IMR-90 (cell line): ENCODE results near the gene FGF6. TPM values are rescaled to one million over a fixed set of nuclear protein-coding genes. Genes with fewer than 3 reads are reported as not detected.

Experiments used
- ATAC-seq: fragments of 200-7000 bp; cut with Tn5 transposase; 2 replicates; pipeline ENCODE4 v1.9.1; 2020; ENCODE audit warnings: low read depth, mild to moderate bottlenecking, moderate library complexity
- BruUV-seq: library from RNA; stranded (reverse); fragments of 400-500 nt; replicated peaks from 2 replicates; lab custom pipeline; 2021; lab: Mats Ljungman, UMichigan
- CTCF ChIA-PET: fragments of 300-600 bp; formaldehyde crosslinking; extraction: SDS; loops from one replicate; lab custom pipeline; 2021; ENCODE audit warnings: antibody characterized with exemption; lab: Yijun Ruan, JAX
- POLR2A ChIA-PET: fragments of 300-600 bp; sonication (Branson Sonifier 250); formaldehyde crosslinking; loops from one replicate; lab custom pipeline; 2022; ENCODE audit warnings: antibody characterized with exemption; ENCODE audit not compliant: unreplicated experiment; lab: Charles Lee
- DNase-seq: peaks from one replicate; pipeline ENCODE4 v3.0.0; 2013
- H2AFZ ChIP-seq: replicated peaks from 2 replicates; pipeline ENCODE3; 2013; ENCODE audit warnings: low read length, mild to moderate bottlenecking; ENCODE audit not compliant: poor library complexity
- H2AK5ac ChIP-seq: 2 replicates; pipeline ENCODE4 v1.6.1; 2013; ENCODE audit warnings: low read depth, low read length, inconsistent platforms
- H2AK9ac ChIP-seq: replicated peaks from 2 replicates; pipeline ENCODE3; 2013; ENCODE audit warnings: mild to moderate bottlenecking, low read depth, low read length, moderate library complexity; ENCODE audit not compliant: poor library complexity
- H2BK120ac ChIP-seq: 2 replicates; pipeline ENCODE4 v1.6.1; 2013; ENCODE audit warnings: low read depth, low read length, inconsistent platforms
- H2BK15ac ChIP-seq: 3 replicates; pipeline ENCODE4 v1.6.1; 2013; ENCODE audit warnings: low read depth, low read length, inconsistent platforms
- H2BK20ac ChIP-seq: 2 replicates; pipeline ENCODE4 v1.6.1; 2013; ENCODE audit warnings: low read depth, mild to moderate bottlenecking, inconsistent platforms, low read length, moderate library complexity
- H2BK5ac ChIP-seq: 2 replicates; pipeline ENCODE4 v1.6.1; 2013; ENCODE audit warnings: mild to moderate bottlenecking, low read depth, low read length, inconsistent platforms; ENCODE audit not compliant: poor library complexity, severe bottlenecking
- H3K14ac ChIP-seq: replicated peaks from 2 replicates; pipeline ENCODE4 v1.6.1; 2013; ENCODE audit warnings: low read depth, low read length, inconsistent platforms
- H3K18ac ChIP-seq: 2 replicates; pipeline ENCODE4 v1.6.1; 2013; ENCODE audit warnings: low read depth, low read length, control low read depth
- H3K23ac ChIP-seq: 2 replicates; pipeline ENCODE4 v1.6.1; 2013; ENCODE audit warnings: low read depth, low read length, inconsistent platforms
- H3K27ac ChIP-seq: 2 replicates; pipeline ENCODE4 v1.5.1; 2013; ENCODE audit warnings: mild to moderate bottlenecking, control low read depth, low read length; ENCODE audit not compliant: insufficient read depth
- H3K27me3 ChIP-seq: 2 replicates; pipeline ENCODE4 v1.6.1; 2013; ENCODE audit warnings: low read length; ENCODE audit not compliant: control insufficient read depth, insufficient read depth
- H3K36me3 ChIP-seq: 2 replicates; pipeline ENCODE4 v1.6.1; 2013; ENCODE audit warnings: low read length, mixed read lengths; ENCODE audit not compliant: control insufficient read depth, insufficient read depth
- H3K4ac ChIP-seq: 2 replicates; pipeline ENCODE4 v1.6.1; 2013; ENCODE audit warnings: low read depth, low read length, inconsistent platforms
- H3K4me1 ChIP-seq: 2 replicates; pipeline ENCODE4 v1.6.1; 2013; ENCODE audit warnings: low read length, mixed read lengths; ENCODE audit not compliant: control insufficient read depth, insufficient read depth
- H3K4me2 ChIP-seq: 2 replicates; pipeline ENCODE4 v1.6.1; 2013; ENCODE audit warnings: low read depth, mild to moderate bottlenecking, control low read depth, low read length, moderate library complexity
- H3K4me3 ChIP-seq: 2 replicates; pipeline ENCODE4 v1.5.1; 2013; ENCODE audit warnings: low read depth, mild to moderate bottlenecking, control low read depth, low read length, moderate library complexity; ENCODE audit not compliant: insufficient read depth
- H3K56ac ChIP-seq: 2 replicates; pipeline ENCODE4 v1.6.1; 2013; ENCODE audit warnings: low read length, inconsistent platforms; ENCODE audit not compliant: insufficient read depth; ENCODE audit errors: extremely low read depth
- H3K79me1 ChIP-seq, 2 experiments: 2 replicates each; pipeline ENCODE4 v1.6.1; 2013; ENCODE audit warnings: low read length in 2 of 2, inconsistent platforms in 1 of 2, low read depth in 1 of 2
- H3K9ac ChIP-seq: 2 replicates; pipeline ENCODE4 v1.6.1; 2013; ENCODE audit warnings: low read depth, low read length, control low read depth
- H3K9me1 ChIP-seq: 2 replicates; pipeline ENCODE4 v1.6.1; 2013; ENCODE audit warnings: low read length, inconsistent platforms; ENCODE audit not compliant: insufficient read depth
- H3K9me3 ChIP-seq: 2 replicates; pipeline ENCODE4 v1.6.1; 2013; ENCODE audit warnings: low read length; ENCODE audit not compliant: control insufficient read depth, insufficient read depth
- H4K20me1 ChIP-seq: 2 replicates; pipeline ENCODE4 v1.6.1; 2013; ENCODE audit warnings: low read length, inconsistent platforms; ENCODE audit not compliant: insufficient read depth
- H4K5ac ChIP-seq: 2 replicates; pipeline ENCODE4 v1.6.1; 2013; ENCODE audit warnings: mild to moderate bottlenecking, low read depth, low read length, control low read depth
- H4K8ac ChIP-seq, 2 experiments: 2 replicates each; pipeline ENCODE4 v1.6.1; 2013; ENCODE audit warnings: low read depth in 2 of 2, low read length in 2 of 2, control low read depth in 1 of 2, inconsistent platforms in 1 of 2
- H4K91ac ChIP-seq: 2 replicates; pipeline ENCODE4 v1.6.1; 2013; ENCODE audit warnings: low read depth, low read length, inconsistent platforms; ENCODE audit not compliant: insufficient read depth
- MAZ ChIP-seq: IDR thresholded peaks from 2 replicates; pipeline ENCODE4 v1.6.1; 2012; ENCODE audit warnings: low read depth, mild to moderate bottlenecking, low read length, improper control_type of control experiment, moderate library complexity, borderline replicate concordance
- WGBS, 2 experiments: methylation state at CpG; one replicate each; pipeline versions ENCODE4 v1.1.5 to v1.1.7; 2013; ENCODE audit warnings: missing lambda C conversion rate in 2 of 2; ENCODE audit not compliant: insufficient read length in 1 of 2; ENCODE audit errors: extremely low coverage in 2 of 2; 5-methylcytosine and 5-hydroxymethylcytosine counted together
- dilution Hi-C: fragments of 300-500 bp; cut with HindIII; formaldehyde crosslinking; loops from one replicate; pipeline ENCODE4 v1.14.3; 2018; ENCODE audit warnings: low sequenced_read_pairs; ENCODE audit not compliant: unreplicated experiment
- in situ Hi-C: fragments of 300-500 bp; cut with MboI; formaldehyde crosslinking; loops from 3 replicates; pipeline ENCODE4 v1.14.3; 2019; ENCODE audit warnings: low sequenced_read_pairs, inconsistent platforms, mixed read lengths
- intact Hi-C: fragments of 100-400 bp; cut with micrococcal nuclease; formaldehyde crosslinking; loops from 2 replicates; pipeline ENCODE4 v1.10.0; 2022
- polyA plus RNA-seq, 3 experiments: library from polyadenylated mRNA; depleted of rRNA; stranded (reverse); fragments of >200 nt; gene quantifications; 2 replicates each; pipeline ENCODE4 v1.2.3, GENCODE V29; 2012; ENCODE audit warnings: low replicate concordance in 1 of 3
- total RNA-seq: library from RNA; depleted of rRNA; stranded (reverse); fragments of >200 nt; gene quantifications from 2 replicates; pipeline ENCODE4 v1.2.3, GENCODE V29; 2012

FGF6 gene
- total and polyA plus RNA-seq, 2 of the 4 experiments (the other 2 are of a cell fraction), result not detected

- H2AK5ac ChIP-seq, result no peak overlapping the region
- no peak overlapping the region for H3K4me3 ChIP-seq
- H3K9me3 ChIP-seq, result no peaks in the 10 kb centered on the region
- H4K20me1 ChIP-seq, result no peaks in the 10 kb centered on the region
- H2BK20ac ChIP-seq, result no peak overlapping the region
- ChIA-PET CTCF (no interaction called here), POLR2A (no interaction called here)
- ATAC-seq (no peak), DNase-seq (no peak)
- no peak overlapping the region for H2BK120ac ChIP-seq
- no peak overlapping the region for H2BK15ac ChIP-seq
- no peak overlapping the region for H4K5ac ChIP-seq
- H3K4ac ChIP-seq, result no peak overlapping the region
- H2AFZ ChIP-seq, result no peak overlapping the region
- no peaks in the 10 kb centered on the region for H3K9me1 ChIP-seq
- no peak overlapping the region for H3K23ac ChIP-seq
- TF ChIP-seq MAZ, result no peak
- H3K4me1 ChIP-seq, result no peaks in the 10 kb centered on the region
- H3K9ac ChIP-seq, result no peak overlapping the region
- H3K36me3 ChIP-seq, result no peaks in the 10 kb centered on the region
- H4K91ac ChIP-seq, result no peak overlapping the region
- no TSS peak for BruUV-seq
- WGBS, 2 experiments, result 80% methylated on average over 1 of the region's 2 CpGs; no CpG with 5 or more reads in 1 of the 2 experiments
- no peak overlapping the region for H3K56ac ChIP-seq
- no peak overlapping the region for H3K18ac ChIP-seq
- no peaks in the 10 kb centered on the region for H3K79me1 ChIP-seq
- in situ Hi-C loops, result no loop called here
- H2AK9ac ChIP-seq, result no peak overlapping the region
- no peak overlapping the region for H3K14ac ChIP-seq
- dilution Hi-C loops, result no loop called here
- no peak overlapping the region for H2BK5ac ChIP-seq
- H3K27ac ChIP-seq, result no peak overlapping the region
- no peak overlapping the region for H4K8ac ChIP-seq
- intact Hi-C loops, result no loop called here
- no peak overlapping the region for H3K4me2 ChIP-seq
- H3K27me3 ChIP-seq, result peaks cover 3% of the 10 kb centered on the region; the same call in 1 of the 2 replicates
These were observed 57.0 kb downstream of the FGF6 start for GRCh38 chr12:4388662-4389061.
